ENCODE data around the gene PNPLA6.

- no peak for TF ChIP-seq CTCF (conservative IDR thresholded peaks at IDR 0.05; ENCODE audit: low read depth, low read length)
- TF ChIP-seq EZH2phosphoT487 (IDR thresholded peaks at IDR 0.05; ENCODE audit: borderline replicate concordance, low read length) = no peak
- TF ChIP-seq EZH2 (IDR thresholded peaks at IDR 0.05; ENCODE audit: low read length, unreplicated experiment) = no peak
Measured at GRCh38 chr19:7539827-7540425, 4.4 kb downstream of the PNPLA6 start.
